SK-N-SH treated with all-trans-retinoic acid at 6 μM for 48 hours (cell line): Measurements from ENCODE around the gene ZNF622.

Source experiments
- ATAC-seq: fragments of 200-7000 bp; cut with Tn5 transposase; 3 replicates; pipeline ENCODE4 v1.9.1; 2020; ENCODE audit warnings: mild to moderate bottlenecking, moderate library complexity
- CSDC2 ChIP-seq: fragments of 250-450 bp; sonication (Bioruptor Pico); IDR thresholded peaks from 2 replicates; pipeline ENCODE4 v1.5.0; 2020; ENCODE audit warnings: mild to moderate bottlenecking, moderate library complexity
- CSRNP3 ChIP-seq: fragments of 250-450 bp; sonication (Bioruptor Pico); IDR thresholded peaks from 2 replicates; pipeline ENCODE4 v1.5.1; 2021; ENCODE audit warnings: mild to moderate bottlenecking, moderate library complexity
- ESRRG ChIP-seq: fragments of 250-450 bp; sonication (Bioruptor Pico); IDR thresholded peaks from 2 replicates; pipeline ENCODE4 v1.6.1; 2021; ENCODE audit warnings: mild to moderate bottlenecking
- GLIS3 ChIP-seq: fragments of 250-450 bp; sonication (Bioruptor Pico); IDR thresholded peaks from 2 replicates; pipeline ENCODE4 v1.5.0; 2020; ENCODE audit warnings: mild to moderate bottlenecking, moderate library complexity
- ISL1 ChIP-seq: fragments of 250-450 bp; sonication (Bioruptor Pico); IDR thresholded peaks from 2 replicates; pipeline ENCODE4 v2.1.2; 2022; ENCODE audit warnings: mild to moderate bottlenecking, moderate library complexity
- OSR1 ChIP-seq: fragments of 250-450 bp; sonication (Bioruptor Pico); IDR thresholded peaks from 2 replicates; pipeline ENCODE4 v1.8.0; 2022; ENCODE audit warnings: moderate library complexity, mild to moderate bottlenecking, inconsistent platforms
- PATZ1 ChIP-seq: fragments of 250-450 bp; sonication (Bioruptor Pico); IDR thresholded peaks from 2 replicates; pipeline ENCODE4 v1.8.0; 2020; ENCODE audit warnings: mild to moderate bottlenecking, moderate library complexity, borderline replicate concordance
- PPARA ChIP-seq: fragments of 250-450 bp; sonication (Bioruptor Pico); IDR thresholded peaks from 2 replicates; pipeline ENCODE4 v1.5.0; 2020; ENCODE audit warnings: mild to moderate bottlenecking, borderline replicate concordance
- RARB ChIP-seq: fragments of 250-450 bp; sonication (Bioruptor Pico); IDR thresholded peaks from 2 replicates; pipeline ENCODE4 v1.8.0; 2021; ENCODE audit warnings: mild to moderate bottlenecking, moderate library complexity
- SNAI2 ChIP-seq: fragments of 250-450 bp; sonication (Bioruptor Pico); IDR thresholded peaks from 2 replicates; pipeline ENCODE4 v1.5.0; 2020; ENCODE audit warnings: mild to moderate bottlenecking, moderate library complexity
- TCF4 ChIP-seq: fragments of 250-450 bp; sonication (Bioruptor Pico); IDR thresholded peaks from 2 replicates; pipeline ENCODE4 v1.8.0; 2021; ENCODE audit warnings: mild to moderate bottlenecking, moderate library complexity, borderline replicate concordance
- TSHZ2 ChIP-seq: fragments of 250-450 bp; sonication (Bioruptor Pico); IDR thresholded peaks from 2 replicates; pipeline ENCODE4 v1.5.0; 2020; ENCODE audit warnings: mild to moderate bottlenecking, moderate library complexity
- ZFP3 ChIP-seq: fragments of 250-450 bp; sonication (Bioruptor Pico); IDR thresholded peaks from 2 replicates; pipeline ENCODE4 v1.5.0; 2020; ENCODE audit warnings: mild to moderate bottlenecking, moderate library complexity
- ZFP30 ChIP-seq: fragments of 450-650 bp; formaldehyde crosslinking; IDR thresholded peaks from 2 replicates; pipeline ENCODE4 v1.5.0; 2022; ENCODE audit warnings: mild to moderate bottlenecking, moderate library complexity
- ZNF565 ChIP-seq: fragments of 450-650 bp; formaldehyde crosslinking; conservative IDR thresholded peaks from 2 replicates; pipeline ENCODE4 v1.5.0; 2020; ENCODE audit warnings: low read depth, mild to moderate bottlenecking, moderate library complexity
- ZNF70 ChIP-seq: fragments of 450-650 bp; formaldehyde crosslinking; IDR thresholded peaks from 2 replicates; pipeline ENCODE4 v1.5.0; 2020; ENCODE audit warnings: mild to moderate bottlenecking, moderate library complexity
- ZNF8 ChIP-seq: fragments of 450-650 bp; formaldehyde crosslinking; IDR thresholded peaks from 2 replicates; pipeline ENCODE4 v1.5.0; 2020; ENCODE audit warnings: mild to moderate bottlenecking, moderate library complexity
- TF ChIP-seq, protein P1 (sequence below): fragments of 250-450 bp; sonication (Bioruptor Pico); IDR thresholded peaks from 2 replicates; pipeline ENCODE4 v1.8.0; 2021; ENCODE audit warnings: low read depth, mild to moderate bottlenecking, moderate library complexity, borderline replicate concordance

The ZNF622 gene

DNA sequence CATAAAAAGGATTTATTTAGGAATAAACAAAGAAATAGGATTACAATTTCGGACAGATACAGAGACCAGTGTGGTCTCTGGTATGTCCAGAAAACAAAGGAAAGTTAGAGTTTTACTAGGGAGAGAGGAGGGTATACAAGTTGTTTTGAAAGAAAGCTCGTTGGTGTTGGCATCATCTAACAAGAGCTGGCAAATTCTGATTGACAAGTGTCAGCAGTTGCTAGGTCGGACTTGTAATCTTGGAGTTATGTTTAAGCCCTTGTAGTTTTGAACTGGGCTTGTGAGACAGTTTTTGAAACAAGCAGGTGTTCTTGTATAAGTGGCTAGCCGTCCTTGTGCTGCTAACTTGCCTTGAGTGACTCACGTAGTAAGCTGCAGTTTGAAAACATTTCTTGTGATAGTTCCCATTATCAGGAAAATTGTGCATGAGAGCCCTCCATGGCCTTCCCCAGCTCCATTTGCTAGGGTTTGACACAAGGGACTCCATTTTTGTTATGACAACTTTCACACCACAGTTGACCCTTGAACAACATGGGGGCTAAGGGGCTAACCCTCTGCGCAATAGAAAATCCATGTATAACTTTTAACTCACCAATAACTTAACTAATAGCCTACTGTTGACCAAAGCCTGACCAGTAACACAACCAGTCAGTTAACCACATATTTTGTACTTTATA lies 48.1 kb downstream of the ZNF622 start (continued):
- TF ChIP-seq ZFP30 (CRISPR knock-in tag): no peak
- TF ChIP-seq, all 23 proteins: peak for 0

DNA sequence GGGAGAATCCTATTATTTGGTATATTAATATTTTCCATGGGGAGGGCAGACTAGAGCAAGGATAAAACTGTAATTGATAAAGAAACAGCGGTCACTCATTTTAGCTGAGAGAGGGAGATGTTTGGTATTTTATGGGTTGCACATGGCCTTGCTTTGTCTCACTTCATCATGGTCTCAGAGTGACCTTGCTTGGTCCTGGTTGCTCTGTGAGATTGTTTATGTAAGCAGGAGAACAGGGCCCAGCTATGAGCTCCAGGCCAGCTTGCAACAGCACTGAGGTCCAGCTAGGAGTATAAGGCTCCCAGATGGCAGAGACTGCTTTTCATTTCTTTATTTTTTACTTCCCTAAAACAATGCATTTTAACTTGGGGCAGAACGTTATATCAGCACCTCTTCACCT lies 50.7 kb downstream of the ZNF622 start:
- TF ChIP-seq CSRNP3 (CRISPR knock-in tag): no peak
- TF ChIP-seq PPARA (CRISPR knock-in tag): no peak
- TF ChIP-seq TSHZ2 (CRISPR knock-in tag): no peak
- no peak for TF ChIP-seq ZFP30 (CRISPR knock-in tag)
- TF ChIP-seq TCF4 (CRISPR knock-in tag): no peak
- no peak for TF ChIP-seq CSDC2
- TF ChIP-seq OSR1 (CRISPR knock-in tag): no peak
- TF ChIP-seq ISL1 (CRISPR knock-in tag): no peak
- no peak for TF ChIP-seq ZNF70 (CRISPR knock-in tag)
- TF ChIP-seq ZFP3 (CRISPR knock-in tag): no peak
- TF ChIP-seq ZNF8 (CRISPR knock-in tag): no peak
- TF ChIP-seq, all 23 proteins: peak for 0
- no peak for ATAC-seq

DNA sequence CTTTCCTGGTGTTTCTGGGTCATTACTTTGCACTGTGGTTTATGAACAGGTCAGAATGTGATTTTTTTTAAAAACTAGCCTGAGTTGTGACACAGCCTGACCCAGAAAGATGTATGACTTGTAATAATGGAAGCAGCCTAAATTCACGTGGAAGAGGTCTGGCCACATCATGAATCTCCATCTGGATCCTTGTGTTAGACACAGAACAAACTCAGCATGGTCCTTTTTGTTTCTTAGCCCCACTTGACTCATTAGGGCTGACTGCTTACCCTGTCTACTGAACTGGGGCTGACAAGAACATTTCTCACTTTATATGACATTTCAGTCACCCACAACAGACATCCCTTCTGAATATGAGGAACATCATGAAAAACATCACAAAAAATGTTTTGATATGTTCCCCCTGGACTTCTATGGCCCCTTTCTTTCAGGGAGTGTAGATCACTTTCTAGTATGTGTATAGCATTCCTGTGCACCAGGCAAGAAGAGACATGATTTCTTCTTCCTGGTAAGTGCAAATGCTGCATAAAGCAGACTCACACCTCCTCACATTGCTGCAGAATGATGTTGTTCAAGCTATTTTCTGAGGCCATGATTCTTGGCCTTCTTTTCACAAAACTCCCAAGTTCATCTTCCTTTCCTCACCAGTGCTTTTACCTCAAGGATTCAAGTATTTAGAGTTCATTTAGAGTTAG lies 52.3 kb downstream of the ZNF622 start:
- TF ChIP-seq RARB (CRISPR knock-in tag) (no peak), ZNF565 (CRISPR knock-in tag) (no peak), ZFP30 (CRISPR knock-in tag) (no peak), ZNF8 (CRISPR knock-in tag) (no peak), ESRRG (CRISPR knock-in tag) (no peak), SNAI2 (no peak), PATZ1 (CRISPR knock-in tag) (no peak), TSHZ2 (CRISPR knock-in tag) (no peak), GLIS3 (CRISPR knock-in tag) (no peak), ZNF70 (CRISPR knock-in tag) (no peak), OSR1 (CRISPR knock-in tag) (no peak)
- TF ChIP-seq, protein P1, sequence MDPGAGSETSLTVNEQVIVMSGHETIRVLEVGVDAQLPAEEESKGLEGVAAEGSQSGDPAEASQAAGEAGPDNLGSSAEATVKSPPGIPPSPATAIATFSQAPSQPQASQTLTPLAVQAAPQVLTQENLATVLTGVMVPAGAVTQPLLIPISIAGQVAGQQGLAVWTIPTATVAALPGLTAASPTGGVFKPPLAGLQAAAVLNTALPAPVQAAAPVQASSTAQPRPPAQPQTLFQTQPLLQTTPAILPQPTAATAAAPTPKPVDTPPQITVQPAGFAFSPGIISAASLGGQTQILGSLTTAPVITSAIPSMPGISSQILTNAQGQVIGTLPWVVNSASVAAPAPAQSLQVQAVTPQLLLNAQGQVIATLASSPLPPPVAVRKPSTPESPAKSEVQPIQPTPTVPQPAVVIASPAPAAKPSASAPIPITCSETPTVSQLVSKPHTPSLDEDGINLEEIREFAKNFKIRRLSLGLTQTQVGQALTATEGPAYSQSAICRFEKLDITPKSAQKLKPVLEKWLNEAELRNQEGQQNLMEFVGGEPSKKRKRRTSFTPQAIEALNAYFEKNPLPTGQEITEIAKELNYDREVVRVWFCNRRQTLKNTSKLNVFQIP: no peak
- TF ChIP-seq, all 23 proteins: peak for 0
- no peak for ATAC-seq
